Endothelial cell of umbilical vein (primary cell): ENCODE measurements around the gene ZNF385B. TPM values are rescaled to one million over a fixed set of nuclear protein-coding genes. Genes with fewer than 3 reads are reported as not detected.

ENCODE experiments used
- BruUV-seq: library from RNA; stranded (reverse); fragments of 400-500 nt; replicated peaks from 2 replicates; lab custom pipeline; 2021; lab: Mats Ljungman, UMichigan
- CTCF ChIA-PET: fragments of 300-600, 350-600 bp; sonication (Branson Sonifier 250); formaldehyde crosslinking; loops from one replicate; lab custom pipeline; 2021; ENCODE audit warnings: antibody characterized with exemption, inconsistent platforms; lab: Charles Lee
- POLR2A ChIA-PET: fragments of 300-600, 350-600 bp; sonication (Branson Sonifier 250); formaldehyde crosslinking; loops from one replicate; lab custom pipeline; 2021; ENCODE audit warnings: antibody characterized with exemption, inconsistent platforms; lab: Charles Lee
- DNase-seq: peaks from one replicate; pipeline ENCODE4 v3.0.0-alpha.2; 2011; ENCODE audit warnings: low read depth, low spot score
- FAIRE-seq: peaks from 2 replicates; lab custom pipeline; 2011; peaks lifted over from hg19 to GRCh38; lab: Jason Lieb, UNC
- H2AFZ ChIP-seq: 2 replicates; pipeline ENCODE4 v1.6.0; 2012; ENCODE audit warnings: low read depth, low read length, control low read depth, inconsistent platforms
- H3K27ac ChIP-seq: 2 replicates; pipeline ENCODE4 v1.5.1; 2011; ENCODE audit warnings: low read depth, mild to moderate bottlenecking, control low read depth, low read length, moderate library complexity; ENCODE audit not compliant: insufficient read depth
- H3K27me3 ChIP-seq, 2 experiments: 2 replicates each; pipeline versions ENCODE4 v1.6.0 to v1.6.1; 2011; ENCODE audit warnings: low read length in 2 of 2, mixed read lengths in 1 of 2; ENCODE audit not compliant: control insufficient read depth in 2 of 2, insufficient read depth in 2 of 2
- H3K36me3 ChIP-seq, 2 experiments: 2 replicates in 1 of 2; 3 replicates in 1 of 2; pipeline ENCODE4 v1.5.1; 2011; ENCODE audit warnings: low read length in 2 of 2, mild to moderate bottlenecking in 1 of 2, moderate library complexity in 1 of 2; ENCODE audit not compliant: control insufficient read depth in 2 of 2, insufficient read depth in 2 of 2; ENCODE audit errors: extremely low read depth in 1 of 2
- H3K4me1 ChIP-seq: 3 replicates; pipeline ENCODE4 v1.5.1; 2011; ENCODE audit warnings: mild to moderate bottlenecking, low read length; ENCODE audit not compliant: control insufficient read depth, insufficient read depth; ENCODE audit errors: extremely low read depth
- H3K4me2 ChIP-seq: 2 replicates; pipeline ENCODE4 v1.6.1; 2011; ENCODE audit warnings: low read length, control low read depth, mixed read lengths; ENCODE audit not compliant: insufficient read depth
- H3K4me3 ChIP-seq, 3 experiments: fragments of 200-600 bp in 1 of 3; sonication (generic), shearing (Covaris generic) in 1 of 3; replicated peaks in 1 of 3; 2 replicates each; pipeline ENCODE4 v1.5.1; 2011 to 2016; ENCODE audit warnings: control low read depth in 3 of 3, low read length in 3 of 3, mild to moderate bottlenecking in 2 of 3, inconsistent platforms in 1 of 3, low read depth in 1 of 3, moderate library complexity in 1 of 3; ENCODE audit not compliant: insufficient read depth in 1 of 3
- H3K79me2 ChIP-seq: 2 replicates; pipeline ENCODE4 v1.6.0; 2012; ENCODE audit warnings: low read length, inconsistent platforms; ENCODE audit not compliant: control insufficient read depth, insufficient read depth
- H3K9ac ChIP-seq: replicated peaks from 2 replicates; pipeline ENCODE3; 2011; ENCODE audit warnings: low read length, control low read depth; ENCODE audit not compliant: insufficient read depth; ENCODE audit errors: extremely low read depth
- H3K9me1 ChIP-seq: replicated peaks from 3 replicates; pipeline ENCODE4 v1.6.0; 2011; ENCODE audit warnings: mild to moderate bottlenecking, low read length; ENCODE audit not compliant: control insufficient read depth, insufficient read depth; ENCODE audit errors: extremely low read depth
- H3K9me3 ChIP-seq: replicated peaks from 2 replicates; pipeline ENCODE4 v1.5.1; 2012; ENCODE audit warnings: low read length, inconsistent platforms; ENCODE audit not compliant: control insufficient read depth, insufficient read depth
- H4K20me1 ChIP-seq: replicated peaks from 2 replicates; pipeline ENCODE3; 2011; ENCODE audit warnings: mild to moderate bottlenecking, low read length; ENCODE audit not compliant: control insufficient read depth, insufficient read depth; ENCODE audit errors: extremely low read depth
- CTCF ChIP-seq, 2 donors: IDR thresholded peaks; 1 replicate in 1 of 2; 2 replicates in 1 of 2; pipeline ENCODE4 v1.5.1; 2011; ENCODE audit warnings: low read length in 2 of 2, mild to moderate bottlenecking in 2 of 2, moderate library complexity in 2 of 2, control low read depth in 1 of 2, inconsistent platforms in 1 of 2, low read depth in 1 of 2; ENCODE audit not compliant: insufficient read depth in 1 of 2; ENCODE audit errors: extremely low read depth in 1 of 2
- GATA2 ChIP-seq: IDR thresholded peaks from 2 replicates; pipeline ENCODE4 v1.7.0; 2011; ENCODE audit warnings: low read depth, mild to moderate bottlenecking, moderate library complexity, mixed read lengths, low read length; ENCODE audit not compliant: insufficient read length, insufficient read depth
- MYC ChIP-seq: IDR thresholded peaks from one replicate; pipeline ENCODE4 v1.6.1; 2011; ENCODE audit warnings: mild to moderate bottlenecking, low read depth, low read length
- POLR2AphosphoS5 ChIP-seq: IDR thresholded peaks from 2 replicates; pipeline ENCODE4 v1.6.1; 2012; ENCODE audit warnings: low read depth, mild to moderate bottlenecking, control low read depth, low read length, moderate library complexity; ENCODE audit not compliant: insufficient read depth
- dilution Hi-C: fragments of 300-500 bp; cut with MboI; formaldehyde crosslinking; loops from one replicate; pipeline ENCODE4 v1.15.0; 2019; ENCODE audit warnings: low sequenced_read_pairs; ENCODE audit not compliant: extremely low pct_ligation_motif_present
- intact Hi-C: fragments of 100-400 bp; cut with micrococcal nuclease; formaldehyde crosslinking; loops from one replicate; pipeline ENCODE4 v1.10.0; 2022
- polyA plus RNA-seq, 4 experiments: library from polyadenylated mRNA; depleted of rRNA in 3 of 4; stranded (reverse) in 3 of 4; unstranded in 1 of 4; fragments of >200 nt; gene quantifications; 2 replicates each; pipeline versions ENCODE4 v1.2.1 to v1.2.3, GENCODE V29; 2011 to 2012; ENCODE audit warnings: missing spikeins in 1 of 4
- total RNA-seq: library from RNA; stranded (reverse); gene quantifications from 2 replicates; pipeline ENCODE4 v1.2.3, GENCODE V29; 2021

ZNF385B gene
- total and polyA plus RNA-seq, 2 donors (not counting 3 experiments of a cell fraction or from before 2014, with no cell fraction given): not detected

DNA sequence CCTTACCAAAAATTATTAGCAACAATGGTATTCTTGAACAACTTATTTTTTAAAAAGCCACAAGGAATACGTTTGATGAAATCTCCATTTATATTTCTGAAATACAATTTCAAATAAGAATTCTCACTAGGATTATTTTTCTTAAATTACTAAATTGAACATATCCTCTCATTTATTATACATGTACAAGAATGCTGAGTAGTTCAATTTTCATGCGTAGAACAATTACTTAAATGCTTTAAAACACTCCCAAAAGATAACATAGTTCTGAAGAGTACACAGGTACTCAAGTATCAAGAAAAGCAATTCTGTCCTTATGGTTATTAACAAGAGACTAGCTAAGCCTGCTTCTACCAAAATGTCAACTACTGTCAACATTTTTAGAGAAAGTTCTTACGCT lies 268.1 kb downstream of the ZNF385B start:
- no TSS peak for BruUV-seq

More for the DNA sequence above, 268.1 kb downstream of the ZNF385B start:
- Histone ChIP-seq H2AFZ (no peak overlapping the region), H3K36me3 (no peaks in the 10 kb centered on the region), H3K79me2 (no peaks in the 10 kb centered on the region), H3K27me3 (no peaks in the 10 kb centered on the region), H3K4me2 (no peak overlapping the region), H3K4me3 (no peak overlapping the region), H3K27ac (no peak overlapping the region), H3K9ac (no peak overlapping the region), H3K4me1 (no peaks in the 10 kb centered on the region), H4K20me1 (no peaks in the 10 kb centered on the region), H3K9me1 (no peaks in the 10 kb centered on the region), H3K9me3 (no peaks in the 10 kb centered on the region)
- DNase-seq (no peak), FAIRE-seq (no peak)
- CTCF ChIA-PET: interaction anchor here (1.2 kb wide), 1 partner anchor 39 kb away, joined by 3 read pairs; no protein-coding TSS in a partner anchor
- intact Hi-C loops (loop anchor here (5.0 kb wide), 1 partner anchor 171 kb away; no protein-coding TSS in a partner anchor), dilution Hi-C loops (no loop called here)
- TF ChIP-seq POLR2AphosphoS5: no peak
- no peak for TF ChIP-seq GATA2
- TF ChIP-seq MYC: no peak
- no peak for TF ChIP-seq CTCF (IDR thresholded peaks at IDR 0.05; ENCODE audit: extremely low read depth in 1 of 2, insufficient read depth in 1 of 2, low read depth in 1 of 2, low read length in 2 of 2)
- POLR2A ChIA-PET: no interaction called here
